Activated CD4-positive, alpha-beta T cell treated with anti-CD3 and anti-CD28 coated beads, Interleukin-2, Interleukin-4, amounts not matched to agents 100 ng/mL and 50 ng/mL, durations not matched to agents 16 hours and 8 hours (primary cell): Measurements from ENCODE around the gene ERCC6L2.

Experiments
- DNase-seq: peaks from one replicate; pipeline ENCODE4 v3.0.0-alpha.2; 2020; ENCODE audit warnings: low spot score

Gene ERCC6L2

GRCh38 chr9:95981761-95982390 is 106.4 kb downstream of the ERCC6L2 start:
- no peak for DNase-seq

DNA sequence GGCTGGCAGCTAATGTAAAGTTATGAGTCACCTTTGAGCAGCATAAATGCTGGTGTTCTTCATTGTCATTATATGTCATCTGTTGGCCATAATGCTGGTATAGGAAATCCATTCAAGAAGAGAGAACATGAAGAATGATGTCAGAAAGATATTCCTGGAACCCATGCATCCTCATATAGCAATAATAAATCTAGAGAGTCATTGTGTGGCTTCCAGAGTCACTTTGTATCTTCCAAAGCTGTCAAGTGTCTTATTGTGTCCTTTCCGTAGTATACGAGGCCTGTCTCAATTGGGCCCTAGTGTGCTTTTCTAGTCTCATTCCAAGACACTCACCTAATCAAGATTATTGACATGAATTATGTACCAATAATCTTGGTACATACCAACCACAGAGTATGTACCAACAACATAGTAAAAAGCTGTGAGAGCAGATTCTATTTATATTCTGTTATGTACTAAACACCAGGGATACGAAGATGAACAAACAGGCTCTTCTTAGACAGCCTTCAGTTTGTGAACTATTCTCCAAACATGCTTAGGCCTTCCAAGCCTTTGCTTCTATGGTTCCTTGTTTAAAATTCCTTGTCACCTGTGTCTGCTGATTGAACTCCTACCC is 110.1 kb downstream of the ERCC6L2 start:
- no peak for DNase-seq

DNA sequence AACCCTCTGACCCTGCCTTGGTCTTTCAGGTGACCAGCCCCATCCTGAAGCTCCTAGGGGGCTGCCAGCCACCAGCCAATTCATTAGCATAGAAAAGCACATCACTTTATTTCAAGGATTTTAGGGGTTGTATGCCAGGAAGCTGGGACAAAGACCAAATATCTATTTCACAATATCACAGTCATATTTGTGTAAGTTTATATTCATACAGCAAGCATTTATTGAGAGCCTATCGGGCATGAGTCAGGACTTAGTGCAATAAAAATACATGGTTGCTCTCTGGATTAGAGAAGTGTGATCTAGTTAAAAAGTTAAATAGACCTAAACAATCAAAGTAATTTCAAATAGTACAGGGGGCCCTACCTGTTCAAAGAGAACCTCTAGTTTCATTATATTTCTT is 113.8 kb downstream of the ERCC6L2 start:
- DNase-seq = no peak

- no peak for DNase-seq
Observed at GRCh38 chr9:95991326-95991725, 115.8 kb downstream of the ERCC6L2 start.

DNA sequence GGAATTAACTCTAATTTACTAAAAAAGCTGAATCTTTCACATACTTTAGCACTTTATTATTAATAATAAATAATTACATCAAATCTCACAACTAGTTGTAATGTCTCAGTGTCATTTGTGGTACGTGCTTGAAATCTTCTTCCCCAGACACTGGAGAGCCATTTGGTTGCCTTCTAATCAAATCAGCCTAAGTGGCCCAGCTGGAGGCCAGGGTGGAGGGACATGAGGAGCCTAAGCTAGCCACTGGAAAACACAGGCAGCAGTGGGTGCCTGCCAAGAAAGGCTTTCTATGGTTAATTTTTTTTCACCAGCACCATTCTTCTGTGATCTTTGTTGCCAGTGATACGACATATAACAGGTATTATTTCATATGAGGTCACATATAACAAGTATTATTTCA is 117.0 kb downstream of the ERCC6L2 start:
- DNase-seq = no peak

DNA sequence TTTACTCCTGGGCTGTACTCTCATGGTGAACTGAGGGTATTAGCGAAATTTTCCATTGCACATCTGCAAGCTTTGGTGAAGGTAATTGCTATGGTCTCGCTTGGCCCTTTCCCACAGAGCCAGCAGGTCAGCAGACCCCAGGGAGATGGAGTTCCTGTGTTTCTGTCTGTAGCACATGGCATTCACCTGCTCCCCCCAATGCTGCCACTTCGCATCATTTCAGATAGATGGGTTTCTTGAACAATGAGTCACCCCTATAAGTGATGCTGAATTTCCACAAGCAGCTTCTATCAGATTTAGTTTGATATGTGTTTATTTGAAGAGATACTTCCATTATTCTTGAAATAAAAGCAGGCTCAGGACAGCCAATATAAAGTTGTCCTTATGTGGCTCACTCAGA is 117.8 kb downstream of the ERCC6L2 start:
- no peak for DNase-seq

GRCh38 chr9:95999390-95999789 is 123.9 kb downstream of the ERCC6L2 start:
- no peak for DNase-seq

GRCh38 chr9:96004379-96004778 is 128.9 kb downstream of the ERCC6L2 start:
- no peak for DNase-seq

DNA sequence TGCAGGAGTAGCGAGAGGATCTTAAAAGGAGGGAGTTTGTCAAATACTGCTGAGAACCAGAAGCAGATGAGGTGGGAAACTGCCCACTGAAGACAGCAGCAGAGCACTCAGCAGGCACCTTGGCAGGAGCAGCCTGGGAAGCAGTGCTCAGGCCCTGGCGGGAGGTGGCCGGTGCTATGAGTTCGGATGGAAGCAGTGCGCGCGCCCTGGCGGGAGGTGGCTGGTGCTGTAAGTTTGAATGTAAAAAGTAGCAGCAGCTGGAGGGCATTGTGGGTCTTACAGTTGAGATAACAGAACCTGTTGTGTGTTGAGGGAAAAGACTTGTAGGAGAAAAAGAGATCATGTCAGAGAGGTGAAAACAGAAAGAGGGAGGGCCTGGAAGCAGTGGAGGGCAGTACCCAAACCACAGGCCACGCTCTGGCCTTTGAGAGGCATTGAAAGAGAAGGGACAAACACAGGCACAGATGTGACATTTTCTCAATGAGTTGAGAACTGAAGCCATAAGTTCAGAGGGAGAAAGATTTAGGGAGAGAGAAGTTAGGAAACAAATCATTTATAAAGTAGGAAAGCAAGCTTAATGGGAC is 130.9 kb downstream of the ERCC6L2 start:
- DNase-seq = no peak

- DNase-seq = no peak
Observed at GRCh38 chr9:96006961-96007360, 131.5 kb downstream of the ERCC6L2 start.

DNA sequence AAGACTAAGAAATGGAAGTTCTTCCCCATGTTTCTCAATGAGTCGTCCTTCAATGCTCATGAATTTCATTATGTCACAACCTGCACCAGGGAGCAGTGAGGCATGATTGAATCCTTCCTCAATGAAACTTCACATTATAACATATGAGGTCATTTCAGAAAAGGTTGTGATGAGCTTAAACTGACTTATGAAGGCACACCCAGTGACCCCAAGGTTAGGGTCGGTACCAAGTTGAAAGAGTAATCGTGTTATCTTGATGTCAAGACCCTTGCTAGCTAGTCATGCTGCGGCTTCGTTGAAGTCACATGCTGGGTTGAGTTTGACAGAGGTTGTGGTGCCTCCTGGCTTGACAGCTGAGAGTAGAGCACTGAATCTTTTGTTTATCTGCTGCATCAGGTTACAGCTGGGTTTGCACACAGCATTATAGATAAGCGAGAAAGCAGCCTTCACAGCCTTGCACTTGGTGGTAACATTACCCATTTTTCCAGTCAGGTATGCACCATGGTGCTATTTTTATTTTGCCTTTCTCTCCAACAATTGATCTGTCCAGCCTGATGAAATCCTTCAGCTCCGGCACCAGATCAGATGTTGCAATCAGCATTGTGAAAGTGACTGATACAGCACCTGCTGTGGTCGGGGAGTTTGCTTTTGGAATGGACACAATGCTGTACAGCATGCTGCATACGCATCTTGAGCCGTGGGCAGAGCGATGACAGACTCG is 133.2 kb downstream of the ERCC6L2 start:
- DNase-seq = no peak

DNA sequence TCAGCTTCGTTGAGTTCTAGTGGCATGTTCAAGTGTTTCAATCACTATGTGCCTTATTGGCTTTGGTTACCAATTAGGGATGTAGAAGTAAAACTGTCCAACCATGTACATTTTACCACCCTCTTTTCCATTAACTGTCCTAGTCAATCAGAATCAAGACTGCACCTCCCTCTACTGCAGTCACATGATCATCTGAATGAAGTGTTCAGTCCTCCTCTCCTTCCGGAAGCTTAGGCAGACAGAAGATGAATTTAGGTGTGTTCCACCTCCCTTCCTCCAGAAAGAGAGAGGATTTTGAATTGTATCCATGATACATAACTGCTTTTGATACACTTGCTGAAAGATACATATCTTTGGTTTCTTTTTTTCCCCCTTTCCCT is 133.7 kb downstream of the ERCC6L2 start:
- DNase-seq = no peak

DNA sequence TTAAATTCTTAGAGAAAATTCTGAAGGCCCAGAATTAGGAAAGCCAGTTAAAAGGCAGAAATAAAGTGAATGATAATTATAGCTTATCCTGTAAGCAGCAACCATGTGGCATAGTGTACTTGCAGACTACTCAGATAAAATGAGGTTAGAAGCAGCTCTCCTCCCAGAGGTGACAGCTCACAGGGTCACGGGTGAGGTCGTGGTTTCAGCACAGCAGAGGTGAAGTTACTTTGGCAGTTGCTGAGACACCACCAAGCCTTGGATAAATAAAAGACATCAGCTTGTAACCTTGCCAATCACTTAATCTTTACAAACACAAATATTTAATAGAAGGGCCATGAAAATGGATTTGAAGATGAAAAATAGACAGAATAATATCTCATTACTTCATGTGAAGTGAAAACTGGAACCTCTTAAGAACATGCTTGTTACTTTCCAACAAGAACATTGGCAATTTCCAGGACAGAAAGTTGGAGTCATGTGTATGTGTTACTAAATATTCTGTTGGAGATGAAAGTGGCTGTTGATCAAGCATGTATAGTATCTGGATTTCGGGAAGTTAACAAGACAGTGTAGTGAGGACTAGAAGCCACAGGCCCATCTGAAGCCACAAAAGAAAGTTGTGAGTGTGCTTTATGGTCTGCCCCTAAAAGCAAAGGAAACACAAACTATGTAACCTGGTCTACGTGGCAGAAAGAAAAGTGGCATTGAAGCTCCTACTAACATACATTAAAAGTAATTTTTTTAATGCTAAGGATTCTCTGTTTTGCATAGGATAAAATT is 134.4 kb downstream of the ERCC6L2 start:
- DNase-seq = peak; percentile 45

- peak; percentile 49 for DNase-seq
Observed at GRCh38 chr9:96014078-96014477, 138.6 kb downstream of the ERCC6L2 start.

DNA sequence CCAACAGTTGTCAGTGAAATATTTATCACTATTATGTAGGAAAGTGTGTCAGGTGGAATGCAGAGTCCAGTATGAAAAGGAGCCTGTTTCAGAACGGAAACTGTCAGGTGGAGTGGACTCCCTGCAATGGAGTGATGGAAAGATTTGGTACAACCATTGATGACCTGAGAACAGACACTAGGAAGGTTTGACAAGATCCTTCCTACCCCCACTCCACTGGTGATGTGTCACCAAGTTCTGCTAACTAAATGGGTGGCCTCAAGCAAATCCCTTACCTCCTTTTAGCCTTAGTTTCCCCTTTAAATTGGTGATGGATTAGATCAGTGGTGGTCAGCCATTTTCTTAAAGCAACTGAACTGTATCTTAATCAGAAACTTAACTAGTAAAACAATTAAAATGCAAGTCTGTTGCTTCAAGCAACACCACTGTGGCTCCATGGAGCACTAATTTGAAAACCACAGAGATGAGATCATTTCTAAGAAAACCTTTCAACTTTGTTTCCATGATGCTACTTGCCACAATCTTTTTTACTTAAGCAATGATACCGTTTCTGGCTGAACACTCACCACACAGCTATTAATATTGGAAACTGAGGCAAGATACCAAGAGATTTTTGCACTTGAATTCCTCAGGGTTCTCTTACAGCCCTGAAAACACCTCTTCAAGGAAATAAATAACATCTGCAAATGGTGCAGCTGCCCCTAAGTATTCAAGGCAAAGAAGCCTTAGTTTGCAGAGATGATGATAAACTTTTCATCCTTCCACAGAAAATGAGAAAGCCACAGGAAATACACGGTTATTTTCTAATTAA is 140.6 kb downstream of the ERCC6L2 start:
- DNase-seq = peak; percentile 82
